GM19238 (cell line): ENCODE measurements around the gene CENATAC.
A peak's percentile ranks its signal among the peaks of the same experiment; 100 is the strongest.
"Not testable (repeated sequence)": the region's sequence is repeated elsewhere in the genome, so short reads cannot be mapped to it uniquely, and the experiment has no call there.

Experiments
- DNase-seq: peaks from one replicate; pipeline ENCODE4 v3.0.0; 2011; ENCODE audit warnings: low spot score; ENCODE audit not compliant: insufficient read length

Gene CENATAC

GRCh38 chr11:118997627-118998387 lies at the start of gene CENATAC:
CENATAC (plus strand) TSS chr11:118998138; CDS start chr11:118998198, 60 bp downstream.
- DNase-seq = peak; percentile 97

GRCh38 chr11:118953265-118953664 lies 44.7 kb upstream of the CENATAC start:
- DNase-seq = no peak

GRCh38 chr11:118953976-118954375 lies 44.0 kb upstream of the CENATAC start:
- DNase-seq = not testable (repeated sequence)

- DNase-seq = peak; percentile 89
Observed at GRCh38 chr11:118956094-118956846, 41.7 kb upstream of the CENATAC start, which contains the start of gene UPK2. UPK2 (plus strand) TSS chr11:118956298; CDS start chr11:118956351, 53 bp downstream.

GRCh38 chr11:118956847-118957469 lies 41.0 kb upstream of the CENATAC start:
- no peak for DNase-seq

GRCh38 chr11:118957549-118957948 lies 40.4 kb upstream of the CENATAC start:
- DNase-seq = no peak

GRCh38 chr11:118957968-118958367 lies 40.0 kb upstream of the CENATAC start:
- DNase-seq = no peak

- no peak for DNase-seq
Observed at GRCh38 chr11:118958577-118958976, 39.4 kb upstream of the CENATAC start.

DNA sequence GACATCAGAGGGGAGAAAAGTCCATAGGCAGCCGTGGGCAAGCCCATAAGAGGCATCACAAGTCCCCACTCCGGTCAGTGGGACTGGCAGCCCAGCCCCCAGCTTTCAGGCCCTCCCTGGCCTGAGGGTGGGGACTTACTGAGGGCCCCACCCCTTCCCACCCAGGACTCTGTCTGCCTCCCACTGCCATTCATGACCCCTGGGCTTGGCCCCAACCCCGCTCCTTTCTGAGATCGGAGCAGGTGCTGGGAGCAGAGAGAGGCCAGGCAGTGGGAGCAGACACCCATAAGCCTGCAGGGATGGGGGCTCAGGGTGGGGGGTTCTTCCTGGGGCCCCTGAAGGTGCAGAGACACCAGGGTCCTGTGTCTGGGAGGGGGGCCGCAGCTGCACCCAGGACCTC lies 36.7 kb upstream of the CENATAC start:
- no peak for DNase-seq

- DNase-seq = no peak
Observed at GRCh38 chr11:118961591-118961990, 36.3 kb upstream of the CENATAC start.

GRCh38 chr11:118969508-118969907 lies 28.4 kb upstream of the CENATAC start:
- DNase-seq = not testable (repeated sequence)

DNA sequence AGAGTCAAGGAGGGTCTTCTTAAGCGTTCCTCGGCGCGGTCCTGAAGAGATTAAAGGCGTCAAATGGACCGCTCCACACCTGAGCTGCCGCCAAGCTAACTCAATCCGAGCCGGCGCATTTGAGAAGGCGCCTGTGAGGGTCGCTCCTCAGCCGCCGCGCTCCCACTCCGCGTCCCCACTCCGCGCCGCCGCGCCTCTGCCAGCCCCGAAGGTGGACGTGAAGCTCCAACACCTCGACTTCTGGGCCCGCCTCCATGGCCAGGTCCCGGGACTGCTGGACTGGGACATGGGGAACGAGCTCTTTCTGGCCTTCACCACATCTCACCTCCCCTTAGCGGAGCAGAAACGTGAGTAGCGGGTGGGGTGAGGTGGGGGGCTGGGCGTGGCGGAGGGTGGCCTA lies 26.3 kb upstream of the CENATAC start, which contains the start of gene FOXR1:
TSS of gene FOXR1 (plus strand) at position 116 of the 400 bp plus-strand sequence. CDS start at position 287, 171 bp downstream.
- DNase-seq = no peak

DNA sequence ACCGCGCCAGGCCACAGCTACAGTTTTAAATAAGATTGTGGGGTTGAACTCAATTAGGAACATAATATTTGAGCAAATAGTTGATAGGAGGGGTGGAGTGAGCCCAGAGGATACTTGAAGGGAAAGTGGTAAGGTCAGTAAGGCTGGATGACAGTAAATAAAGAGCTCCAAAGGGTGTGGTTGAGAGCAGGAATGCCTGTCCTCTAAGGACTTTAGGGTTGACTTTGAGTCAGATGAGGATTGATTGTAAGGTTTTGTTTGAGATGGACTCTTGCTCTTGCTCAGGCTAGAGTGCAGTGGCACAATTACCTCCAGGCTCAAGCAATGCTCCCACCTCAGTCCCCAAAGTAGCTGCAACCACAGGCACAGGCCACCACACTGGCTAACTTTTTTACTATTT lies 24.0 kb upstream of the CENATAC start:
- no peak for DNase-seq

DNA sequence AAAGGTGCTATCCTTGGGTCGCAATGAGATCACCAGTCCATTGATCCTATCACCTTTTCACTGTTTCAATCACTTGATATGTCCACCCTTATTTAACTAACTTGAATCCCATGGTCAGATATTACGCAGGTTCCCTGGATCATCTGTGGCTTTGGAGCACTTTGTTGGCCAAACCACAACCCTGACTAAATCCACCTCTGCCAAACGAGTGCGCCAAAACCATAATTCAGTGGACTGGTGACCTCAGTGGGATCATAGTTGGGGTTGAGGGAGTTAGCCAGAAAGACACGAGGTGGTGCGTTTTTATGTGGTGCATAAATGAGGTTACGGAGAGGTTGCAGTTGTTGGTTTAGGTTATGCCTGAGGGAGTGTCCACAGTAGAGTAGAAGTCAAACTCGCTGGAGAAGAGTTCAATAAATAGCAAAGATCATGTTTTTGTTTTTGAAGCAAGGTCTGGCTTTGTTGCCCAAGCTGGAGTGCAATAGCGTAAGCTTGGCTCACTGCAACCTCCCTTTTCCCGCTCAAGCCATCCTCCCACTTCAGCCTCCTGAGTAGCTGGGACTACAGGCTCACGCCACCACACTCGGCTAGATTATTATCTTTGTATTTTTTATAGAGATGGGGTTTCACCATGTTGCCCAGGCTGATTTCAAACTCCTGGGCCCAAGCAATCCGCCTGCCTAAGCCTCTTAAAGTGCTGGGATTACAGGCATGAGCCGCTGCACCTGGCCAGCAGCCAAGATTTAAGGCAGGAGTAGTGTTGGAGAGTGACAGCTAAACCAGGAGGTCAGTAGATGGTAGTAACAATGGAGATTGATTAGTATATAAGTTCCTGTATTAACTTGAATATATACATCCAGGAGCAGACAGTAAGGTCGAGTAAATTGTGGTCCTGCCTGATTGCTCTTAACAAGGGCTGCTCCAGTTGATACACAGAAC lies 21.9 kb upstream of the CENATAC start:
- no peak for DNase-seq

DNA sequence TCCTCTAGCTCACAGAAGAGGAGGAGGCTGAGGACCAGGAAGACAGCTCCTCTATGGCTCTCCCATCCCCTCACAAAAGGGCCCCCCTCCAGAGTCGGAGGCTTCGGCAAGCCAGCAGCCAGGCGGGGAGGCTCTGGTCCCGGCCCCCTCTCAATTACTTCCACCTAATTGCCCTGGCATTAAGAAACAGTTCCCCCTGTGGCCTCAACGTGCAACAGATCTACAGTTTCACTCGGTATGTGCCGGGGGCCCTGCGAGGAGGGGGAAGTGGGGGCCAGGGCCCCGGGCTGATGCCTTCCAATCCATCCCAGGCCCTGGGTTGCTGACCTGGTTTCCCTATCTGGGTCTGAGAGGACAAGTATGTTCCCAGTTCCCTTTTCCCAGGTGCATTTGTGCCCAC lies 18.5 kb upstream of the CENATAC start:
- no peak for DNase-seq

DNA sequence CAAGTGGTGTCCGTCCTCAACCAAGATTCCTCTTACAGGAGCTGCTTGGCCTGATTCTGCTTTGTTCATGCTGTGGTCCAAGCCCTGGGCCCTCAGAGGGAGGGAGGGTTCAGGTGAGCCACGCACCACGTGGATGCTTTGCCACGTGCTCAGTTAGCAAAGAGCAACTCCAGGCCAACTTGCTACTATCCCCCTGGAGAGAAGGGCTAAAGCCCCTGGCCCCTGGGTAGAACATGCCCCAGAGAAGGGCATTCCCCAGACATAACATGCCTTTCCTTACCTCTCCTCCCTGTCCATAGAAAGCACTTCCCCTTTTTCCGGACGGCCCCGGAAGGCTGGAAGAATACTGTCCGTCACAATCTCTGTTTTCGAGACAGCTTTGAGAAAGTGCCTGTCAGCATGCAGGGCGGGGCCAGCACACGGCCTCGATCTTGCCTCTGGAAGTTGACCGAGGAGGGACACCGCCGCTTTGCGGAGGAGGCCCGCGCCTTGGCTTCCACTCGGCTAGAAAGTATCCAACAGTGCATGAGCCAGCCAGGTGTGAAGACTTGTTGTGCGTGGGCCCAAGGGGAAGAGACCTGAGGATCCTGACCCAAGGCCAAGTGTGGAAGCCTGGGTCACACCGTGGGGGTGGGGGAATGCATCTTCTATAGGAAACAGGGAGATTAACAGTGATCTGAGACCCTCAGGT lies 17.6 kb upstream of the CENATAC start:
- no peak for DNase-seq

GRCh38 chr11:118984337-118984736 lies 13.6 kb upstream of the CENATAC start:
- DNase-seq = not testable (repeated sequence)

- DNase-seq = no peak
Observed at GRCh38 chr11:118984825-118985224, 13.1 kb upstream of the CENATAC start.

DNA sequence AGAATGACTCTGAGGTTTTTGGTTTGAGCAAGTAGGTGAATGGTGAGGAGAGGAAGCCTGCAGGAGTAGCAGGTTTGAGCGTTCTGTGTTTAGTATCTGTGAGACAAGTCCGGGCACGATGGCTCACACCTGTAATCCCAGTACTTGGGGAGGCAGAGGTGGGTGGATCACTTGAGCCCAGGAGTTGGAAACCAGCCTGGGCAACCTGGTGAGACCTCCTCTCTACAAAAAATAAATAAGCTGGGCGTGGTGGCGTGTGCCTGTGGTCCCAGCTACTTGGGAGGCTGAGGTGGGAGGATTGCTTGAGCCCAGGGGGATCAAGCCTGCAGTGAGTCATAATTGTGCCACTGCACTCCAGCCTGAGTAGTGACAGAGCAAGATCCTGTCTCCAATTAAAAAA lies 9.7 kb upstream of the CENATAC start:
- DNase-seq = no peak

- DNase-seq = not testable (repeated sequence)
Observed at GRCh38 chr11:118991486-118992038, 6.4 kb upstream of the CENATAC start.
